ENCODE results near the gene DYNLT1. TPM values are rescaled to one million over a fixed set of nuclear protein-coding genes. Genes with fewer than 3 reads are reported as not detected.

DYNLT1 gene
- total and polyA plus RNA-seq, 12 donors = 106 to 211 (median 122) TPM

DNA sequence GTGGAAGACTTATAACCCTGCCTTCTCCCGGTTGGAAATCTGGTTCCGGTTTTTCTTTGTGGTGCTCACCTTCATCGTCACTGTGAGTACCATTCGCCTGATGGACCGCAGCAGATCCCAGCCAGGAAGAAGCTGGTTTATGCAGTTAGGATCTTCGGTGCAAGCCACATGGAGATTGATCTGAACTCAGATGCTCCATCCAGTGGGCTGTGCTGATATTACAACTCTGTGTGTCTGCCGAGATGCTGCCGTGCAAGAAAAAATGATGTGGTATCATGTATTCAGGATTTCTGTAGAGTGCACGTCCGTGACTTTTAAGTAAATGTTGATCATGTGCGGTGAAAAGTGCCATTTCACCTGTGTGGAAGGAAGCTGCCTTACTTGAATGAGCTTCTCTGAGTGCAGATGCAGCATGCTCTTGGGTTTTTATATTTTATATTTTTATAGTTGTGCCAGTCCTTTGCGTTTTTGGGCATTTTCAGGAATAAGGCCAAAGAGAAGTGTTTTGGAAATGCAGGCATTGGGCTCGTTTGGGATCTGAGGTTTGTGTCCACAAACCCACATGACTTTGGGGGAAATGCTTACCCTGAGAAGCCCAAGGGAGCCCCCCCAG, 39.2 kb downstream of the DYNLT1 start:
- peak in 1 of 2 donors; percentile 65 for DNase-seq
- peak; percentile 46 to 81 (median 73) for TF ChIP-seq CTCF (IDR thresholded peaks at IDR 0.05)
- H3K4me3 ChIP-seq = no peak overlapping the region
- 41 to 44% methylated on average over 13 of the region's 13 CpGs for WGBS, 2 donors
- ATAC-seq = peak in 4 of 8 donors; percentile 53 to 70 (median 66)
- H3K4me1 ChIP-seq = peaks cover 0 to 18% (median 8%) of the 10 kb centered on the region in 9 donors
- H3K36me3 ChIP-seq = peaks cover 0 to 89% (median 9%) of the 10 kb centered on the region in 9 donors
- intact Hi-C loops (cut with DNase I) = loop anchor here in 8 of 10 donors (2.0 to 10.0 kb wide), 5 partner anchors 383 to 391 kb away; no protein-coding TSS in a partner anchor
- no peak overlapping the region for H3K27ac ChIP-seq
- no peaks in the 10 kb centered on the region for H3K27me3 ChIP-seq
- H3K9me3 ChIP-seq = no peaks in the 10 kb centered on the region

DNA sequence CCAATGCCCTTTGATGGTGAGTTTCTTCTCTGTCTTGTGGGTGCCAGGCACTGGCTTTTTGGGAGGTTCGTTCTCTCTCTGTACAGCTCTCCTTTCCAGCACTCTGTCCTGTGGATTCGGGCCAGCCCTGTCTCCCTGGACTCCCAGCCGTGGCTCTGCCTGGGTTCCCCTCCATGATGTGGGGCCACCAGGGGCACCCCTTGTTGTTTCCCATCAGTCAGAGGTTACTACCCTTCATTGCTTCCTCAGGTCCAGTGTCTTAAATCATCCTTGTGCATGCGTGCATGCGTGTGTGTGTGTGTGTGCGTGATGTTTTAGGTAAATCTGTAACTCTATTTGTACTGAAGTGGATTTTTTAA, 40.5 kb downstream of the DYNLT1 start:
- TF ChIP-seq CTCF (IDR thresholded peaks at IDR 0.05) = no peak
- H3K27me3 ChIP-seq = no peaks in the 10 kb centered on the region
- H3K27ac ChIP-seq = no peak overlapping the region
- H3K4me1 ChIP-seq = peaks cover 0 to 5% (median 0%) of the 10 kb centered on the region in 9 donors
- 92 to 95% methylated on average over 6 of the region's 6 CpGs for WGBS, 2 donors
- no peaks in the 10 kb centered on the region for H3K9me3 ChIP-seq
- H3K36me3 ChIP-seq = peaks cover 0 to 89% (median 5%) of the 10 kb centered on the region in 9 donors
- DNase-seq (no peak), ATAC-seq (no peak)
- intact Hi-C loops (cut with DNase I) = loop anchor here in 5 of 10 donors (2.0 to 10.0 kb wide), 4 partner anchors 382 to 389 kb away; no protein-coding TSS in a partner anchor
- no peak overlapping the region for H3K4me3 ChIP-seq

DNA sequence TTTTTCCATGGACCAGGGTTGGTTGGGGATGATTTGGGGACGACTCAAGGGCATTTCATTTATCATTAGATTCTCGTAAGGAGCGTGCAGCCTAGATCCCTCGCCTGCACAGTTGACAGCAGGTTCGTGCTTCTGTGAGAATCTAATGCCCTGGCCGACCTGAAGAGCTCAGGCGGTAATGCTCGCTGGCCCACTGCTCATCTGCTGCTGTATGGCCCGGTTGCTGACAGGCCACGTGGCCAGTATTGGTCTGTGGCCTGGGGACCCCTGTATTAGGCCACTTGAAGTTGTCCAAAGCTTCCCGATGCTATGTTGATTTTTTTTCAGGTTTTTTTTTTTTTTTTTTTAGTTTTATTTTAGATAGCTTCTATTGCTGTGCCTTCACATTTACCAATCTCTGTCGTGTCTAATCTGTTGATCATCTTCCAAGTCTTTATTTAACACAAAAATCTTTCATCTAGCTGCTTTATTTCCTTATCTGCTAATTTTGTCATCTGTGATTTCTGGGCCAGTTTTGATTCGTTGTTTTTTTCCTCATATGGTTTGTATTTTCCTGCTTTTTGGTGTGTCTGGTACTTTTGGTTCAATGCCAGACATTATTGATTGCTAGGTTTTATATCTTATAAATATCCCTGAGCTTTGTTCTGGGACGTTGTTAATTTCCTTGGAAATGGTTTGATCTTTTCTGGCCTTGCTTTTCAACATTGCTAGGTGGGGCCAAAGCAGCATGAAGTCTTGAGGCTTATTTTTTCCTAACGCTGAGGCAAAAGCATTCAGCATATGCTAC, 41.1 kb downstream of the DYNLT1 start:
- Histone ChIP-seq H3K4me3 (no peak overlapping the region), H3K36me3 (peaks cover 0 to 89% (median 5%) of the 10 kb centered on the region in 9 donors), H3K27ac (no peak overlapping the region), H3K9me3 (no peaks in the 10 kb centered on the region), H3K27me3 (no peaks in the 10 kb centered on the region), H3K4me1 (peaks cover 0 to 5% (median 0%) of the 10 kb centered on the region in 9 donors)
- intact Hi-C loops (cut with DNase I) = loop anchor here in 6 of 10 donors (2.0 to 10.0 kb wide), 5 partner anchors 381 to 389 kb away; no protein-coding TSS in a partner anchor
- WGBS, 2 donors = 86% methylated on average over 15 of the region's 15 CpGs
- no peak for ATAC-seq
- no peak for DNase-seq
- no peak for TF ChIP-seq CTCF (IDR thresholded peaks at IDR 0.05)

GRCh38 chr6:158599635-158600034, 44.9 kb downstream of the DYNLT1 start:
- DNase-seq = no peak
- Histone ChIP-seq H3K36me3 (peaks cover 0 to 94% (median 5%) of the 10 kb centered on the region in 9 donors), H3K9me3 (no peaks in the 10 kb centered on the region), H3K4me3 (no peak overlapping the region), H3K4me1 (no peaks in the 10 kb centered on the region), H3K27ac (no peak overlapping the region), H3K27me3 (no peaks in the 10 kb centered on the region)
- TF ChIP-seq CTCF (IDR thresholded peaks at IDR 0.05) = no peak
- WGBS, 2 donors = 83 to 85% methylated on average over 18 of the region's 18 CpGs
- intact Hi-C loops (cut with DNase I) = loop anchor here in 2 of 10 donors (5.0 to 10.0 kb wide), 2 partner anchors 377 to 385 kb away; no protein-coding TSS in a partner anchor
- no peak for ATAC-seq

Data from heart right ventricle (tissue), 16 donors.